ENCODE results near the gene OR56A5. TPM values are rescaled to one million over a fixed set of nuclear protein-coding genes. Genes with fewer than 3 reads are reported as not detected.

The OR56A5 gene
- total RNA-seq, 3 donors from 2014 or later: not detected

DNA sequence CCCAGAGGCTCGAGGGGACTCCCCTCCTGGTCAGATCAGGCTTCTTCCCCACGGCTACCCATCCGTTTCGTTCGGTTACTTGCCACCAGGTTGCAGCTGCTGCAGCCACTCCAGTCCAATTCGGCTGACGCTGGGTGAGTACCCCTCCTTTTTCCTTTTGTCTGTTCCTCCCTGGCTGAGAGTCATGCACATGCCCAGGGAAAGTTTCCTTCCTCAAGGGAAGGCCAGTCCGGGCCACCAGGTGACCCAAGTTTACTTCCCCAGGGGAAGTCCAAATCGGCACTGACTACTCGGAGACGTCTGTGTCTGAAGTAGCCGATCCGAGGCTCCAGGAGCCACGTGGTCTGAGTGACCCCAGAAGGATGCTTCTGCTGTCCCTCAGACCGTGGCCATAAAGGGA is 39.5 kb downstream of the OR56A5 start:
- Histone ChIP-seq H3K27me3 (no peaks in the 10 kb centered on the region), H3K4me3 (no peak overlapping the region), H3K27ac (no peak overlapping the region), H3K4me1 (no peaks in the 10 kb centered on the region), H3K9me3 (peaks cover 8 to 14% of the 10 kb centered on the region in 2 donors), H3K36me3 (no peaks in the 10 kb centered on the region)
- no peak for DNase-seq (ENCODE audit: low spot score in 2 of 2)
- TF ChIP-seq POLR2AphosphoS5 (IDR thresholded peaks at IDR 0.05) (no peak), CTCF (IDR thresholded peaks at IDR 0.05) (no peak), POLR2A (IDR thresholded peaks at IDR 0.05) (no peak)
- intact Hi-C loops (cut with DNase I; ENCODE audit: low total_unique reads): no loop called here

DNA sequence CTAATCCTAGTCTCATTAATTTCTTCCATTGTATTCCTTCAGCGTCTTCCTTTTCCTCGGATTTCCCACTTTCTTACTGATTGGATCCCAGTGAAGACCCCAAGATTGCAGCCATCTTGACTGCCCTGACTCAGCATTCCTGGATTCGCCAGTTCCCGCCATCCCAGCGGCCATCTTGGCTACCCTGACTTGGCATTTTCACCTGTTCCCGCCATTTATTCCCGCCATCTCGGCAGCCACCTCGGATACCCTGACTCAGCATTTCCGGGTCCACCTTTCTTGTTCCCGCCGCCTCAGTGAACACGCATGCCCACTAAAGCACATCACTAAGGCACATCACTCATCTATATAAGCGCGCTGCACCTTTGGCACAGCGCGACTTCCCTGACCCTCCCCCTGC is 40.0 kb downstream of the OR56A5 start:
- intact Hi-C loops (cut with DNase I; ENCODE audit: low total_unique reads): no loop called here
- no peaks in the 10 kb centered on the region for H3K36me3 ChIP-seq
- TF ChIP-seq POLR2A (IDR thresholded peaks at IDR 0.05): no peak
- no peak for TF ChIP-seq CTCF (IDR thresholded peaks at IDR 0.05)
- no peak for TF ChIP-seq POLR2AphosphoS5 (IDR thresholded peaks at IDR 0.05)
- no peak overlapping the region for H3K4me3 ChIP-seq
- no peaks in the 10 kb centered on the region for H3K27me3 ChIP-seq
- H3K4me1 ChIP-seq: no peaks in the 10 kb centered on the region
- no peak for DNase-seq (ENCODE audit: low spot score in 2 of 2)
- no peak overlapping the region for H3K27ac ChIP-seq
- H3K9me3 ChIP-seq: peaks cover 8 to 17% of the 10 kb centered on the region in 2 donors

DNA sequence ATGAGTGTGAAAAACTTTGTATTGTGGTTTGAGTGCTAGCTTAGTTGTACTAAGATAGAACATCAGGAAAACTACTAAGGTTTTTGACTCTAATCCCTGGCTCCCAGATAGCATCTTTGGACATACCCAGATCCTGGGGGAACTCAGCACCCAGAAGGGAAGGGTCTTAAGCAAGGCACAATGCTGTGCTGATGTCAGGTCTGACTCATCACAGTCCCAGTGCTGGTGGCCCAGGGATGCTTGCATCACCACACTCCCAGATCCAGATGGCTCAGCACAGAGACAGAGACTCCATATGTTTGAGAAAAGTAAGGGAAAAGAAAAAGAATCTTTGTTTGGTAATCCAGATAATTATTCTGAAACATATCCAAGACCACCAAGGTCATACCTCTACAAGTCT is 44.5 kb downstream of the OR56A5 start:
- intact Hi-C loops (cut with DNase I; ENCODE audit: low total_unique reads): no loop called here

DNA sequence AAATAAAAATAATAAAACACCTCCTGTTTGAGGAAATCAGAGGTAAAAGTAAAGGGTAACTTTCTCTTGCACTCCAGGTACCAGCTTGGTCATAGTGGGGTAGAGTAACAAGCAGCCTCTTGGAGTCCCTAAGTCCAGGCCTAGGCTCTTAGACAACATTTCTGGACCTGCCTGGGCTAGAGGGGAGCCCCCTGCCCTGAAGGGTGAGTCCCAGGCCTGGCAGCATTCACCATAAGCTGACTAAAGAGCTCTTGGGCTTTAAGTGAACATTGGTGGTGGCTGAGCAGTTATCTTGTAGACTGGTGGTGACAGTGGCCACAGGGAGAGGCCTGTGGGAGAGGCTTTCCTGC is 44.9 kb downstream of the OR56A5 start:
- no peaks in the 10 kb centered on the region for H3K36me3 ChIP-seq

More for the DNA sequence above, 44.5 kb downstream of the OR56A5 start:
- Histone ChIP-seq H3K4me1 (no peaks in the 10 kb centered on the region), H3K9me3 (peaks cover 12 to 15% of the 10 kb centered on the region in 2 donors), H3K27ac (no peak overlapping the region), H3K36me3 (no peaks in the 10 kb centered on the region), H3K4me3 (no peak overlapping the region), H3K27me3 (no peaks in the 10 kb centered on the region)
- no peak for DNase-seq (ENCODE audit: low spot score in 2 of 2)
- TF ChIP-seq POLR2AphosphoS5 (IDR thresholded peaks at IDR 0.05) (no peak), CTCF (IDR thresholded peaks at IDR 0.05) (no peak), POLR2A (IDR thresholded peaks at IDR 0.05) (no peak)

More for the DNA sequence above, 44.9 kb downstream of the OR56A5 start:
- no peaks in the 10 kb centered on the region for H3K4me1 ChIP-seq
- intact Hi-C loops (cut with DNase I; ENCODE audit: low total_unique reads): no loop called here
- DNase-seq (ENCODE audit: low spot score in 2 of 2): no peak
- H3K27me3 ChIP-seq: no peaks in the 10 kb centered on the region
- H3K4me3 ChIP-seq: no peak overlapping the region
- no peak for TF ChIP-seq POLR2A (IDR thresholded peaks at IDR 0.05)
- no peak for TF ChIP-seq POLR2AphosphoS5 (IDR thresholded peaks at IDR 0.05)
- TF ChIP-seq CTCF (IDR thresholded peaks at IDR 0.05): no peak
- peaks cover 12 to 14% of the 10 kb centered on the region in 2 donors for H3K9me3 ChIP-seq
- H3K27ac ChIP-seq: no peak overlapping the region
